ENCODE measurements around the gene RPP30. TPM values are rescaled to one million over a fixed set of nuclear protein-coding genes. Genes with fewer than 3 reads are reported as not detected.
A peak's percentile ranks its signal among the peaks of the same experiment; 100 is the strongest.

RPP30 gene
- polyA plus RNA-seq, 3 donors: 24.9 to 42.9 (median 40.3) TPM

GRCh38 chr10:90905925-90906324 is 34.2 kb downstream of the RPP30 start:
- WGBS (ENCODE audit: insufficient coverage): 80% methylated on average over 1 of the region's 1 CpG
- H3K4me3 ChIP-seq (replicated peaks in 1 of 3; ENCODE audit: low read depth in 2 of 3, low read length in 3 of 3): no peak overlapping the region
- no peaks in the 10 kb centered on the region for H3K9me3 ChIP-seq (replicated peaks in 1 of 2; ENCODE audit: control insufficient read depth in 1 of 2, insufficient read depth in 1 of 2, low read length in 2 of 2)
- no peak overlapping the region for H3K4me2 ChIP-seq (replicated peaks; ENCODE audit: extremely low read depth, low read length, poor library complexity, severe bottlenecking)
- Mint-ChIP-seq H3K36me3 (peaks cover 36 to 44% of the 10 kb centered on the region in 2 donors), H3K27ac (peak overlapping the region in 1 of 7 donors; percentile 46), H3K4me3 (no peak overlapping the region), H3K4me1 (peaks cover 2% of the 10 kb centered on the region), H3K9me3 (peaks cover 0 to 2% (median 0%) of the 10 kb centered on the region in 7 donors), H3K27me3 (ENCODE audit: low read depth in 3 of 3) (peaks cover 0 to 2% (median 0%) of the 10 kb centered on the region in 3 donors)
- H3K79me2 ChIP-seq (ENCODE audit: insufficient read depth, low read length): no peaks in the 10 kb centered on the region
- intact Hi-C loops (cut with micrococcal nuclease): no loop called here
- H3K36me3 ChIP-seq (replicated peaks in 1 of 2; ENCODE audit: control insufficient read depth in 1 of 2, insufficient read depth in 2 of 2, low read length in 2 of 2): peaks cover 10 to 30% of the 10 kb centered on the region in 2 donors
- no peaks in the 10 kb centered on the region for H3K4me1 ChIP-seq (ENCODE audit: control insufficient read depth in 1 of 2, insufficient read depth in 2 of 2, low read length in 2 of 2)
- H2AFZ ChIP-seq (ENCODE audit: insufficient read depth, low read depth, low read length, poor library complexity, severe bottlenecking): no peak overlapping the region
- TF ChIP-seq CTCF (IDR thresholded peaks at IDR 0.05): no peak
- H3K27me3 ChIP-seq (ENCODE audit: control insufficient read depth in 2 of 2, insufficient read depth in 2 of 2, low read length in 2 of 2): no peaks in the 10 kb centered on the region
- H4K20me1 ChIP-seq (ENCODE audit: insufficient read depth, low read length): no peaks in the 10 kb centered on the region
- no peak overlapping the region for H3K27ac ChIP-seq (ENCODE audit: low read depth in 1 of 2, low read length in 2 of 2)
- no peak for DNase-seq
- H3K9ac ChIP-seq (ENCODE audit: insufficient read depth, low read length, poor library complexity, severe bottlenecking): no peak overlapping the region

- peaks cover 0 to 2% (median 0%) of the 10 kb centered on the region in 3 donors for H3K27me3 Mint-ChIP-seq (ENCODE audit: low read depth in 3 of 3)
- H3K36me3 Mint-ChIP-seq: peaks cover 31 to 39% of the 10 kb centered on the region in 2 donors
Measured at GRCh38 chr10:90906596-90906995, 34.8 kb downstream of the RPP30 start.

More at GRCh38 chr10:90906596-90906995, 34.8 kb downstream of the RPP30 start:
- peaks cover 2% of the 10 kb centered on the region for H3K4me1 Mint-ChIP-seq
- H3K4me1 ChIP-seq (ENCODE audit: control insufficient read depth in 1 of 2, insufficient read depth in 2 of 2, low read length in 2 of 2): no peaks in the 10 kb centered on the region
- no peaks in the 10 kb centered on the region for H3K9me3 ChIP-seq (replicated peaks in 1 of 2; ENCODE audit: control insufficient read depth in 1 of 2, insufficient read depth in 1 of 2, low read length in 2 of 2)
- no peak overlapping the region for H2AFZ ChIP-seq (ENCODE audit: insufficient read depth, low read depth, low read length, poor library complexity, severe bottlenecking)
- no peak for DNase-seq
- no CpG with 5 or more reads among the region's 1 CpG for WGBS (ENCODE audit: insufficient coverage)
- H3K4me3 Mint-ChIP-seq: no peak overlapping the region
- peaks cover 0 to 2% (median 0%) of the 10 kb centered on the region in 7 donors for H3K9me3 Mint-ChIP-seq
- no peak overlapping the region for H3K27ac Mint-ChIP-seq
- no peaks in the 10 kb centered on the region for H4K20me1 ChIP-seq (ENCODE audit: insufficient read depth, low read length)
- H3K9ac ChIP-seq (ENCODE audit: insufficient read depth, low read length, poor library complexity, severe bottlenecking): no peak overlapping the region
- H3K4me2 ChIP-seq (replicated peaks; ENCODE audit: extremely low read depth, low read length, poor library complexity, severe bottlenecking): no peak overlapping the region
- TF ChIP-seq CTCF (IDR thresholded peaks at IDR 0.05): no peak
- H3K79me2 ChIP-seq (ENCODE audit: insufficient read depth, low read length): no peaks in the 10 kb centered on the region
- H3K4me3 ChIP-seq (replicated peaks in 1 of 3; ENCODE audit: low read depth in 2 of 3, low read length in 3 of 3): no peak overlapping the region
- H3K36me3 ChIP-seq (replicated peaks in 1 of 2; ENCODE audit: control insufficient read depth in 1 of 2, insufficient read depth in 2 of 2, low read length in 2 of 2): peaks cover 7 to 23% of the 10 kb centered on the region in 2 donors
- intact Hi-C loops (cut with micrococcal nuclease): no loop called here
- no peaks in the 10 kb centered on the region for H3K27me3 ChIP-seq (ENCODE audit: control insufficient read depth in 2 of 2, insufficient read depth in 2 of 2, low read length in 2 of 2)
- H3K27ac ChIP-seq (ENCODE audit: low read depth in 1 of 2, low read length in 2 of 2): no peak overlapping the region

Measured in CD14-positive monocyte (primary cell).